Measurements from ENCODE around the gene EXOC7.

The EXOC7 gene

GRCh38 chr17:76077584-76078110, 25.9 kb downstream of the EXOC7 start:
- H3K4me3 ChIP-seq (ENCODE audit: low read depth, low read length), result no peak overlapping the region; the same call in 1 of the 2 replicates
- peak; percentile 63 for DNase-seq
- no peaks in the 10 kb centered on the region for H3K36me3 ChIP-seq
- TF ChIP-seq CTCF (IDR thresholded peaks at IDR 0.05; ENCODE audit: low read depth, low read length), result no peak
- peaks cover 28% of the 10 kb centered on the region for H3K4me1 ChIP-seq
- H3K27me3 ChIP-seq, result peaks cover 64% of the 10 kb centered on the region
- no peaks in the 10 kb centered on the region for H3K9me3 ChIP-seq

GRCh38 chr17:76076765-76077583, 26.6 kb downstream of the EXOC7 start:
- Histone ChIP-seq H3K4me1 (peaks cover 23% of the 10 kb centered on the region), H3K27me3 (peaks cover 64% of the 10 kb centered on the region), H3K36me3 (no peaks in the 10 kb centered on the region), H3K4me3 (ENCODE audit: low read depth, low read length) (no peak overlapping the region; the same call in 1 of the 2 replicates), H3K9me3 (no peaks in the 10 kb centered on the region)
- DNase-seq, result no peak
- no peak for TF ChIP-seq CTCF (IDR thresholded peaks at IDR 0.05; ENCODE audit: low read depth, low read length)

GRCh38 chr17:76076146-76076764, 27.3 kb downstream of the EXOC7 start:
- no peak overlapping the region for H3K4me3 ChIP-seq (ENCODE audit: low read depth, low read length)
- H3K9me3 ChIP-seq, result no peaks in the 10 kb centered on the region
- TF ChIP-seq CTCF (IDR thresholded peaks at IDR 0.05; ENCODE audit: low read depth, low read length), result no peak
- DNase-seq, result no peak
- H3K4me1 ChIP-seq, result peaks cover 23% of the 10 kb centered on the region
- H3K27me3 ChIP-seq, result peaks cover 64% of the 10 kb centered on the region
- H3K36me3 ChIP-seq, result no peaks in the 10 kb centered on the region

- peaks cover 64% of the 10 kb centered on the region for H3K27me3 ChIP-seq
- no peak for DNase-seq
- peaks cover 23% of the 10 kb centered on the region for H3K4me1 ChIP-seq
- H3K36me3 ChIP-seq, result no peaks in the 10 kb centered on the region
- peak; percentile 24 for TF ChIP-seq CTCF (IDR thresholded peaks at IDR 0.05; ENCODE audit: low read depth, low read length)
- H3K9me3 ChIP-seq, result no peaks in the 10 kb centered on the region
- H3K4me3 ChIP-seq (ENCODE audit: low read depth, low read length), result no peak overlapping the region
Measured at GRCh38 chr17:76075364-76076145, 28.0 kb downstream of the EXOC7 start.

GRCh38 chr17:76074390-76075363, 28.9 kb downstream of the EXOC7 start, which contains the start of gene GALR2:
Gene GALR2, plus strand, starts transcription at chr17:76074781. Its CDS starts 103 bp downstream, at chr17:76074884.
- no peak within 1 kb of the TSS for H3K4me3 ChIP-seq (ENCODE audit: low read depth, low read length)
- TF ChIP-seq CTCF (IDR thresholded peaks at IDR 0.05; ENCODE audit: low read depth, low read length), result no peak
- H3K4me1 ChIP-seq, result peaks cover 17% of the 10 kb centered on the region
- peaks cover 60% of the 10 kb centered on the region for H3K27me3 ChIP-seq
- DNase-seq, result no peak
- H3K36me3 ChIP-seq, result no peaks in the 10 kb centered on the region
- H3K9me3 ChIP-seq, result no peaks in the 10 kb centered on the region
